Measurements from ENCODE around the gene CTNNA1.
"Not testable (repeated sequence)": the region's sequence is repeated elsewhere in the genome, so short reads cannot be mapped to it uniquely, and the experiment has no call there.

The CTNNA1 gene

GRCh38 chr5:138752951-138753793 is at the start of gene CTNNA1:
Gene CTNNA1, plus strand, starts transcription at chr5:138753425. Its CDS starts 28,500 bp downstream, at chr5:138781925.
- DNase-seq: peak; percentile 50 to 78

GRCh38 chr5:138703777-138704176 is 49.4 kb upstream of the CTNNA1 start:
- not testable (repeated sequence) for DNase-seq

- DNase-seq: no peak
These were observed 48.2 kb upstream of the CTNNA1 start for GRCh38 chr5:138705007-138705406.

GRCh38 chr5:138705567-138705966 is 47.7 kb upstream of the CTNNA1 start:
- DNase-seq: no peak

- DNase-seq: peak; percentile 63 to 71
These were observed 46.4 kb upstream of the CTNNA1 start for GRCh38 chr5:138706655-138707480.

- no peak for DNase-seq
These were observed 44.4 kb upstream of the CTNNA1 start for GRCh38 chr5:138708791-138709190.

- no peak for DNase-seq
These were observed 44.0 kb upstream of the CTNNA1 start for GRCh38 chr5:138709202-138709601.

GRCh38 chr5:138711087-138711486 is 42.1 kb upstream of the CTNNA1 start:
- no peak for DNase-seq

GRCh38 chr5:138711811-138712210 is 41.4 kb upstream of the CTNNA1 start:
- no peak for DNase-seq

- no peak for DNase-seq
These were observed 40.9 kb upstream of the CTNNA1 start for GRCh38 chr5:138712324-138712723.

GRCh38 chr5:138712791-138713190 is 40.4 kb upstream of the CTNNA1 start:
- no peak for DNase-seq

GRCh38 chr5:138713247-138713646 is 40.0 kb upstream of the CTNNA1 start:
- no peak for DNase-seq

GRCh38 chr5:138714694-138715093 is 38.5 kb upstream of the CTNNA1 start:
- no peak for DNase-seq

- not testable (repeated sequence) for DNase-seq
These were observed 37.2 kb upstream of the CTNNA1 start for GRCh38 chr5:138715931-138716432.

- no peak for DNase-seq
These were observed 36.7 kb upstream of the CTNNA1 start for GRCh38 chr5:138716456-138716924.

- no peak for DNase-seq
These were observed 35.8 kb upstream of the CTNNA1 start for GRCh38 chr5:138717399-138717798.

- no peak for DNase-seq
These were observed 33.4 kb upstream of the CTNNA1 start for GRCh38 chr5:138719811-138720210.

- DNase-seq: no peak
These were observed 32.4 kb upstream of the CTNNA1 start for GRCh38 chr5:138720840-138721239.

GRCh38 chr5:138721979-138722378 is 31.2 kb upstream of the CTNNA1 start:
- no peak for DNase-seq

- DNase-seq: no peak
These were observed 30.6 kb upstream of the CTNNA1 start for GRCh38 chr5:138722544-138723177.

- DNase-seq: peak; percentile 71 to 83
These were observed 28.6 kb upstream of the CTNNA1 start for GRCh38 chr5:138724470-138725146.

GRCh38 chr5:138725153-138725817 is 27.9 kb upstream of the CTNNA1 start:
- no peak for DNase-seq
